NCI-H524 treated with DMSO at 0.1 percent for 48 hours (cell line): Measurements from ENCODE around the gene OBSCN.
A peak's percentile ranks its signal among the peaks of the same experiment; 100 is the strongest.

ENCODE experiments used
- DNase-seq: peaks from one replicate; lab custom pipeline; 2025; lab: John Stamatoyannopoulos, UW

OBSCN gene

GRCh38 chr1:228344631-228345072 is 136.8 kb downstream of the OBSCN start:
- no peak for DNase-seq

- DNase-seq, result no peak
Observed at GRCh38 chr1:228345201-228345930, 137.5 kb downstream of the OBSCN start.

GRCh38 chr1:228346731-228347130 is 138.9 kb downstream of the OBSCN start:
- DNase-seq, result no peak

- no peak for DNase-seq
Observed at GRCh38 chr1:228347181-228347580, 139.3 kb downstream of the OBSCN start.

- no peak for DNase-seq
Observed at GRCh38 chr1:228348708-228349467, 141.0 kb downstream of the OBSCN start.

GRCh38 chr1:228349701-228350171 is 141.9 kb downstream of the OBSCN start:
- DNase-seq, result no peak

GRCh38 chr1:228350179-228350742 is 142.4 kb downstream of the OBSCN start:
- no peak for DNase-seq

- no peak for DNase-seq
Observed at GRCh38 chr1:228350831-228351781, 143.3 kb downstream of the OBSCN start.

GRCh38 chr1:228351850-228352249 is 144.0 kb downstream of the OBSCN start:
- no peak for DNase-seq

- no peak for DNase-seq
Observed at GRCh38 chr1:228352677-228353481, 145.0 kb downstream of the OBSCN start.

GRCh38 chr1:228353601-228354371 is 145.9 kb downstream of the OBSCN start:
- no peak for DNase-seq

- no peak for DNase-seq
Observed at GRCh38 chr1:228354390-228355320, 146.8 kb downstream of the OBSCN start.

GRCh38 chr1:228356897-228357680 is 149.2 kb downstream of the OBSCN start:
- peak; percentile 26 for DNase-seq

GRCh38 chr1:228358039-228358763 is 150.4 kb downstream of the OBSCN start:
- no peak for DNase-seq

GRCh38 chr1:228358764-228359612 is 151.1 kb downstream of the OBSCN start:
- DNase-seq, result no peak
